ENCODE measurements around the gene DEFB121. TPM values are rescaled to one million over a fixed set of nuclear protein-coding genes. Genes with fewer than 3 reads are reported as not detected.
"Not testable (repeated sequence)": the region's sequence is repeated elsewhere in the genome, so short reads cannot be mapped to it uniquely, and the experiment has no call there.

Gene DEFB121
- total and polyA plus RNA-seq, 3 experiments from 2014 or later: not detected

DNA sequence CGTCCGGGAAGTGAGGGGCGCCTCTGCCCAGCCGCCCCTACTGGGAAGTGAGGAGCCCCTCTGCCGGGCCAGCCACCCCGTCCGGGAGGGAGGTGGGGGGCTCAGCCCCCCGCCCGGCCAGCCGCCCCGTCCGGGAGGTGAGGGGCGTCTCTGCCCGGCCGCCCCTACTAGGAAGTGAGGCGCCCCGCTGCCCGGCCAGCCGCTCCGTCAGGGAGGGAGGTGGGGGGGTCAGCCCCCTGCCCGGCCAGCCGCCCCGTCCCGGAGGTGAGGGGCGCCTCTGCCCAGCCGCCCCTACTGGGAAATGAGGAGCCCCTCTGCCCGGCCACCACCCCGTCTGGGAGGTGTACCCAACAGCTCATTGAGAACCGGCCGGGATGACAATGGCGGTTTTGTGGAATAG is 21.6 kb upstream of the DEFB121 start:
- H3K9me3 ChIP-seq (ENCODE audit: low read length); DNase-seq; CTCF ChIA-PET; H3K36me3 ChIP-seq (ENCODE audit: insufficient read depth, low read length); H3K36me3 Mint-ChIP-seq; POLR2A ChIA-PET; H3K27me3 ChIP-seq (ENCODE audit: insufficient read depth, low read length, poor library complexity, severe bottlenecking); H3K27ac ChIP-seq (ENCODE audit: low read depth, low read length); H3K4me1 Mint-ChIP-seq; H3K4me3 ChIP-seq (ENCODE audit: low read length); H3K4me1 ChIP-seq (ENCODE audit: insufficient read depth, low read length); H3K27ac Mint-ChIP-seq; H3K9me3 Mint-ChIP-seq; H3K4me3 Mint-ChIP-seq: not testable (repeated sequence)
- peaks cover 1 to 27% of the 10 kb centered on the region in 2 donors for H3K27me3 Mint-ChIP-seq

DNA sequence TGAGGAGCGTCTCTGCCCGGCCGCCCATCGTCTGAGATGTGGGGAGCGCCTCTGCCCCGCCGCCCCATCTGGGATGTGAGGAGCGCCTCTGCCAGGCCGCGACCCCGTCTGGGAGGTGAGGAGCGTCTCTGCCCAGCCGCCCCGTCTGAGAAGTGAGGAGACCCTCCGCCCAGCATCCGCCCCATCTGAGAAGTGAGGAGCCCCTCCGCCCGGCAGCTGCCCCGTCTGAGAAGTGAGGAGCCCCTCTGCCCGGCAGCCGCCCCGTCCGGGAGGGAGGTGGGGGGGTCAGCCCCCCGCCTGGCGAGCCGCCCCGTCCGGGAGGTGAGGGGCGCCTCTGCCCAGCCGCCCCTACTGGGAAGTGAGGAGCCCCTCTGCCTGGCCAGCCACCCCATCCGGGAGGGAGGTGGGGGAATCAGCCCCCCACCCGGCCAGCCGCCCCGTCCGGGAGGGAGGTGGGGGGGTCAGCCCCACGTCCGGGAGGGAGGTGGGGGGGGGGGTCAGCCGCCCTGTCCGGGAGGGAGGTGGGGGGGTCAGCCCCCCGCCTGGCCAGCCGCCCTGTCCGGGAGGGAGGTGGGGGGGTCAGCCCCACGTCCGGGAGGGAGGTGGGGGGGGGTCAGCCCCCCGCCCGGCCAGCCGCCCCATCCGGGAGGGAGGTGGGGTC is 21.0 kb upstream of the DEFB121 start:
- H3K36me3 Mint-ChIP-seq; DNase-seq; H3K9me3 Mint-ChIP-seq; H3K4me3 ChIP-seq (ENCODE audit: low read length); H3K36me3 ChIP-seq (ENCODE audit: insufficient read depth, low read length); POLR2A ChIA-PET; CTCF ChIA-PET; H3K27ac Mint-ChIP-seq; H3K27ac ChIP-seq (ENCODE audit: low read depth, low read length); H3K4me1 ChIP-seq (ENCODE audit: insufficient read depth, low read length); H3K4me1 Mint-ChIP-seq; H3K27me3 ChIP-seq (ENCODE audit: insufficient read depth, low read length, poor library complexity, severe bottlenecking); H3K9me3 ChIP-seq (ENCODE audit: low read length); H3K4me3 Mint-ChIP-seq: not testable (repeated sequence)
- peaks cover 0 to 21% of the 10 kb centered on the region in 2 donors for H3K27me3 Mint-ChIP-seq

DNA sequence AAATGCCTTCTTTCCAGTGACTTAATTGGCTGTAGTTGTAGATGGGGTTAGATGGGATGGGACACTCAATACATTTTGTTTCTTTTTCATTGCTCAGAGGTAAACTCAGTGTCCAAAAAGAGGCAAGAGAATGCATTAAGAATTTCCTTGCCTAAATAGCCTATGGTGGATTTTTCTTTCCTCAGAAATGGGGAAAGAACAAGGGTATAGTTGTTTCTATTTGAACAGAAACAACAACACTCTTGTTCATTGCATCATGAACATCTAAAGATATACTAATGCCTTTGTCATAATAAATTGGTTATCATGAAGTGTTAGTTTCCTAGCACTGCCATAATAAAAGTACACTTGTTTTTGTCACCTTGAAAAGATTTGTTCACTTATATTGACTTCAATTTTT is 19.8 kb upstream of the DEFB121 start:
- H3K9me3 Mint-ChIP-seq: peaks cover 0 to 5% (median 0%) of the 10 kb centered on the region in 5 donors
- Histone ChIP-seq H3K4me1 (ENCODE audit: insufficient read depth, low read length) (no peaks in the 10 kb centered on the region), H3K36me3 (ENCODE audit: insufficient read depth, low read length) (no peaks in the 10 kb centered on the region), H3K27ac (ENCODE audit: low read depth, low read length) (no peak overlapping the region), H3K4me3 (ENCODE audit: low read length) (no peak overlapping the region), H3K9me3 (ENCODE audit: low read length) (no peaks in the 10 kb centered on the region), H3K27me3 (ENCODE audit: insufficient read depth, low read length, poor library complexity, severe bottlenecking) (no peaks in the 10 kb centered on the region)
- POLR2A ChIA-PET: no interaction called here
- H3K4me3 Mint-ChIP-seq: no peak overlapping the region
- CTCF ChIA-PET: no interaction called here
- no peak overlapping the region for H3K27ac Mint-ChIP-seq
- DNase-seq: no peak
- no peaks in the 10 kb centered on the region for H3K36me3 Mint-ChIP-seq
- peaks cover 4 to 14% of the 10 kb centered on the region in 2 donors for H3K27me3 Mint-ChIP-seq
- H3K4me1 Mint-ChIP-seq: no peaks in the 10 kb centered on the region

DNA sequence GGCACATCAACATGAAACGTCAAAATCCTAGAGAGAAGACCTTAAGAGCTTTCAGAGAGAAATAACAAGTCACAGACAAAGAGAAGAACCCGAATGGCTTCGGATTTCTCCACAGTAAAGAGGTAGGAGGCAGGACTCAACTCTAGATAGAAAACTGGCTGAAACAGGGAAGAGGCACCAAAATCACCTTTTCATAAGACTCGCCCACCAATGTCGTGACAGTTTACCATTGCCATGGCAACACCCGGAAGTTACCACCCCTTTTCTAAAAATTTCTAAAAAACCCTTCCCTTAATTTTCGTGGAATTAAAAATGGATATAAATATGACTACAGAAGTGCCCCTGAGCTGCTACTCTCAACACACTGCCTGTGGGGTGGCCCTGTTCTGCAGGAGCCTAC is 12.3 kb upstream of the DEFB121 start:
- Mint-ChIP-seq H3K4me3 (no peak overlapping the region), H3K9me3 (peaks cover 0 to 4% (median 0%) of the 10 kb centered on the region in 5 donors), H3K27me3 (peaks cover 6 to 11% of the 10 kb centered on the region in 2 donors), H3K27ac (no peak overlapping the region), H3K36me3 (peaks cover 0 to 2% (median 0%) of the 10 kb centered on the region in 3 donors), H3K4me1 (no peaks in the 10 kb centered on the region)
- Histone ChIP-seq H3K9me3 (ENCODE audit: low read length) (no peaks in the 10 kb centered on the region), H3K4me1 (ENCODE audit: insufficient read depth, low read length) (no peaks in the 10 kb centered on the region), H3K27ac (ENCODE audit: low read depth, low read length) (no peak overlapping the region), H3K27me3 (ENCODE audit: insufficient read depth, low read length, poor library complexity, severe bottlenecking) (no peaks in the 10 kb centered on the region), H3K4me3 (ENCODE audit: low read length) (no peak overlapping the region), H3K36me3 (ENCODE audit: insufficient read depth, low read length) (no peaks in the 10 kb centered on the region)
- ChIA-PET POLR2A (no interaction called here), CTCF (no interaction called here)
- DNase-seq: no peak

DNA sequence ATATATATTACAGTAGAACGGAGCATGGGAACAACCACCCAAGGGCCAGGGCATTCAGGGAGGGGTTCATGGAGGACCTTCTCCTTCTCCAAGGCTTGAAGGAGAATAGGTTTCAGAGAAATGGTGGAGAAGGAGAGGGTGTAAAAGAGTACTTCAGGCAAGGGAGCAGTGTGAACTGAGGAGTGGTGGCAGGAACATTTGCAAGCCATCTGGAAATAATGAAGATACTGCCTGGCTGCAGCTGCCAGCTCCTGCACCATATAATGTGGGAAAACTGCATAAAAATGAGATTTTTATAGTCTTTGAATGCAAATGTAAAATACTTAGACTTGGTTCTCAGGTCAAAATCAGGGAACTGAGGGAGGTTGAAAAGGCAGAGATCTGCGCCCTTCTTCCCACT is 9.6 kb upstream of the DEFB121 start:
- peaks cover 0 to 2% (median 0%) of the 10 kb centered on the region in 3 donors for H3K36me3 Mint-ChIP-seq
- H3K4me3 Mint-ChIP-seq: no peak overlapping the region
- Histone ChIP-seq H3K4me3 (ENCODE audit: low read length) (no peak overlapping the region), H3K9me3 (ENCODE audit: low read length) (no peaks in the 10 kb centered on the region), H3K27ac (ENCODE audit: low read depth, low read length) (no peak overlapping the region), H3K27me3 (ENCODE audit: insufficient read depth, low read length, poor library complexity, severe bottlenecking) (no peaks in the 10 kb centered on the region), H3K4me1 (ENCODE audit: insufficient read depth, low read length) (no peaks in the 10 kb centered on the region), H3K36me3 (ENCODE audit: insufficient read depth, low read length) (no peaks in the 10 kb centered on the region)
- DNase-seq: no peak
- no peaks in the 10 kb centered on the region for H3K4me1 Mint-ChIP-seq
- CTCF ChIA-PET: no interaction called here
- H3K27me3 Mint-ChIP-seq: peaks cover 3 to 11% of the 10 kb centered on the region in 2 donors
- H3K9me3 Mint-ChIP-seq: peaks cover 0 to 5% (median 0%) of the 10 kb centered on the region in 5 donors
- POLR2A ChIA-PET: no interaction called here
- no peak overlapping the region for H3K27ac Mint-ChIP-seq

DNA sequence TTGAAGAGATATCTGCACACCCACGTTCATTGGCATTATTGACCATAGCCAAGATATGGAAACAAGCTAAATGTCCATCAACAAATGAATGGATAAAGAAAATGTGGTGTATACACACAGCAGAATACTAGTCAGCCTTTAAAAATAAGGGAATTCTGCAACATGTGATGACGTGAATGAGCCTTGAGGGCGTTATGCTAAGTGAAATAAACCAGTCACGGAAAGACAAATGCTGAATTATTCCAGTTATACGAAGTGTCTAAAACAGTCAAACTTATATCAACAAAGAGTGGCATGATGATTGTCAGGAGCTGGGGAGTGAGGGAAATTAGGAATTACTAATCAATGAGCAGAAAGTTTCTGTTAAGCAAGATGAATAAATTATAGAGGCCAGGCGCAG is 8.4 kb upstream of the DEFB121 start:
- Histone ChIP-seq H3K4me3 (ENCODE audit: low read length) (no peak overlapping the region), H3K27ac (ENCODE audit: low read depth, low read length) (no peak overlapping the region), H3K4me1 (ENCODE audit: insufficient read depth, low read length) (no peaks in the 10 kb centered on the region), H3K27me3 (ENCODE audit: insufficient read depth, low read length, poor library complexity, severe bottlenecking) (no peaks in the 10 kb centered on the region), H3K36me3 (ENCODE audit: insufficient read depth, low read length) (no peaks in the 10 kb centered on the region), H3K9me3 (ENCODE audit: low read length) (no peaks in the 10 kb centered on the region)
- ChIA-PET POLR2A (no interaction called here), CTCF (no interaction called here)
- no peaks in the 10 kb centered on the region for H3K4me1 Mint-ChIP-seq
- H3K4me3 Mint-ChIP-seq: no peak overlapping the region
- H3K27me3 Mint-ChIP-seq: peaks cover 3 to 11% of the 10 kb centered on the region in 2 donors
- peaks cover 0 to 2% (median 0%) of the 10 kb centered on the region in 3 donors for H3K36me3 Mint-ChIP-seq
- peaks cover 0 to 3% (median 0%) of the 10 kb centered on the region in 5 donors for H3K9me3 Mint-ChIP-seq
- no peak for DNase-seq
- H3K27ac Mint-ChIP-seq: no peak overlapping the region

DNA sequence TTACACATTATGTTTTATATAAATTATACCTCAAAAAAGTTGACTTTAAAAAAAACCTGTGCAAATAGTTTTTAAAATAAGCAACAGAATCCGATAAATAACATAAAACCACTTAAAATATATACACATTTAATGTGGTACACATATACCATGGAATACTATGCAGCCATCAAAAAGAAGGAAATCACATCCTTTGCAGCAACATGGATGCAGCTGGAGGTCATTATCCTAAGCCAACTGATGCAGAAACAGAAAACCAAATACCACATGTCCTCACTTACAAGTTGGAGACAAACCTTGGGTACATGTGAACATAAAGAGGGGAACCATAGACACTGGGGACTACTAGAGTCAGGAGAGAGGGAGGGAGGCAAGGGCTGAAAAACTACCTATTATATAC is 4.0 kb upstream of the DEFB121 start:
- peaks cover 8 to 20% of the 10 kb centered on the region in 2 donors for H3K27me3 Mint-ChIP-seq
- H3K9me3 Mint-ChIP-seq: peaks cover 0 to 2% (median 0%) of the 10 kb centered on the region in 5 donors
- POLR2A ChIA-PET: no interaction called here
- Histone ChIP-seq H3K9me3 (ENCODE audit: low read length) (no peaks in the 10 kb centered on the region), H3K27me3 (ENCODE audit: insufficient read depth, low read length, poor library complexity, severe bottlenecking) (no peaks in the 10 kb centered on the region), H3K4me3 (ENCODE audit: low read length) (no peak overlapping the region), H3K27ac (ENCODE audit: low read depth, low read length) (no peak overlapping the region), H3K36me3 (ENCODE audit: insufficient read depth, low read length) (no peaks in the 10 kb centered on the region), H3K4me1 (ENCODE audit: insufficient read depth, low read length) (no peaks in the 10 kb centered on the region)
- CTCF ChIA-PET: no interaction called here
- DNase-seq: no peak
- H3K4me1 Mint-ChIP-seq: no peaks in the 10 kb centered on the region
- no peaks in the 10 kb centered on the region for H3K36me3 Mint-ChIP-seq
- H3K4me3 Mint-ChIP-seq: no peak overlapping the region
- H3K27ac Mint-ChIP-seq: no peak overlapping the region

DNA sequence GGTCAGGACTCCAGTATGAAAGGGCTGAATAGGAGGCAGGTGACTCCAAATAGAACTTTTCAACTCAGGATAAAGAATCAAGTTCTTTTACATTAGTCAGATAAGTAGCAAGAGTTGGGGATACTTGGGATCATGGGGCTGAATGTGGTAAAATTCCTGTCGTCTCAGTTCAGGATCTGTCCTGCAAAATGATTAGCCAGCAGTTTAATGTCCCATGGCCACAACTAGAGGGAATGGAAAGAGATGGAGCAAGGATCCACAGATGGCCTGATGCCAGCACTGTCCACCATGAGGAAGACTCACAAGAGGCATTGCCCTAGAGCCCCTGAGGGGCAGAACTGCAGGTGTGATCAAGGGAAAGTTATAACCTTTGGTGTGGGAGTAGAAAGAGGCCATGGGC is 2.1 kb downstream of the DEFB121 start:
- peaks cover 9 to 18% of the 10 kb centered on the region in 2 donors for H3K27me3 Mint-ChIP-seq
- DNase-seq: no peak
- Histone ChIP-seq H3K4me3 (ENCODE audit: low read length) (no peak overlapping the region), H3K9me3 (ENCODE audit: low read length) (no peaks in the 10 kb centered on the region), H3K27ac (ENCODE audit: low read depth, low read length) (no peak overlapping the region), H3K36me3 (ENCODE audit: insufficient read depth, low read length) (no peaks in the 10 kb centered on the region), H3K27me3 (ENCODE audit: insufficient read depth, low read length, poor library complexity, severe bottlenecking) (no peaks in the 10 kb centered on the region), H3K4me1 (ENCODE audit: insufficient read depth, low read length) (no peaks in the 10 kb centered on the region)
- ChIA-PET CTCF (no interaction called here), POLR2A (no interaction called here)
- no peaks in the 10 kb centered on the region for H3K9me3 Mint-ChIP-seq
- H3K4me3 Mint-ChIP-seq: no peak overlapping the region
- H3K27ac Mint-ChIP-seq: no peak overlapping the region
- H3K4me1 Mint-ChIP-seq: no peaks in the 10 kb centered on the region
- no peaks in the 10 kb centered on the region for H3K36me3 Mint-ChIP-seq

DNA sequence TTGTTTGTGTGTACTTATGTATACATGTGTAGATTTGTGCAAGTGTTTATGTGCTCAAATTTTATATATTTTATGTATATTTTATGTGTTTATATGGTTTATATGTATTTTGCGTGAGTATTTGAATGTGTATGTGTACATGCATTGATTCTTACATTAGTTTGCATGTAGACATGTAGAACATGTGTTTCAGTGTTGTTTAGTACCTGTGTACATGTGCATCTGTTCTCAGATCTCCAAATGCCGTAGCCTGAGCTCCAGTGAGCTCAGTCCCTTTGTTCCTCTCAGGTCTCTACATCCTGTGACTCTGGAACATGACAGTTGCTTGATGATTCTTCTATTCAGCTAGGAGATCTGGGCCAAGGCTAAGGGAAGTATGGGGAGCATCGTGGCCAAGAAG is 11.1 kb downstream of the DEFB121 start:
- Histone ChIP-seq H3K4me1 (ENCODE audit: insufficient read depth, low read length) (no peaks in the 10 kb centered on the region), H3K27ac (ENCODE audit: low read depth, low read length) (no peak overlapping the region), H3K27me3 (ENCODE audit: insufficient read depth, low read length, poor library complexity, severe bottlenecking) (no peaks in the 10 kb centered on the region), H3K36me3 (ENCODE audit: insufficient read depth, low read length) (no peaks in the 10 kb centered on the region), H3K4me3 (ENCODE audit: low read length) (no peak overlapping the region), H3K9me3 (ENCODE audit: low read length) (no peaks in the 10 kb centered on the region)
- Mint-ChIP-seq H3K4me3 (no peak overlapping the region), H3K9me3 (peaks cover 0 to 3% (median 0%) of the 10 kb centered on the region in 5 donors), H3K36me3 (no peaks in the 10 kb centered on the region), H3K4me1 (no peaks in the 10 kb centered on the region), H3K27ac (no peak overlapping the region), H3K27me3 (peaks cover 10 to 24% of the 10 kb centered on the region in 2 donors)
- no peak for DNase-seq
- ChIA-PET POLR2A (no interaction called here), CTCF (no interaction called here)
